Heart right ventricle (tissue), 16 donors: Measurements from ENCODE around the gene ZNF786. TPM values are rescaled to one million over a fixed set of nuclear protein-coding genes. Genes with fewer than 3 reads are reported as not detected.

Source experiments
- ATAC-seq, 8 donors: fragments of 200-7000 bp; cut with Tn5 transposase; one replicate each; pipeline ENCODE4 v1.9.1; 2020; ENCODE audit warnings: mild to moderate bottlenecking in 8 of 8, moderate library complexity in 8 of 8, moderate number of reproducible peaks in 1 of 8
- DNase-seq, 2 donors: peaks; one replicate each; pipeline ENCODE4 v3.0.0-alpha.2; 2020
- H3K27ac ChIP-seq, 10 donors: fragments of 200-600 bp; sonication (generic) in 2 of 10; one replicate each; pipeline versions ENCODE4 v1.5.0 to v1.8.0; 2020 to 2022; ENCODE audit warnings: mild to moderate bottlenecking in 3 of 10
- H3K27me3 ChIP-seq, 7 donors: fragments of 200-600 bp; one replicate each; pipeline ENCODE4 v1.8.0; 2021 to 2022; ENCODE audit warnings: mild to moderate bottlenecking in 2 of 7
- H3K36me3 ChIP-seq, 9 donors: fragments of 200-600 bp; sonication (generic) in 1 of 9; one replicate each; pipeline versions ENCODE4 v1.5.0 to v1.8.0; 2020 to 2022; ENCODE audit warnings: mild to moderate bottlenecking in 2 of 9
- H3K4me1 ChIP-seq, 9 donors: fragments of 200-600 bp; sonication (generic) in 1 of 9; one replicate each; pipeline versions ENCODE4 v1.5.0 to v1.8.0; 2020 to 2022; ENCODE audit warnings: mild to moderate bottlenecking in 4 of 9
- H3K4me3 ChIP-seq, 10 donors: fragments of 200-600 bp; sonication (generic) in 2 of 10; one replicate each; pipeline versions ENCODE4 v1.5.0 to v1.8.0; 2020 to 2022; ENCODE audit warnings: mild to moderate bottlenecking in 7 of 10, moderate library complexity in 2 of 10
- H3K9me3 ChIP-seq, 11 donors: fragments of 200-600 bp in 10 of 11; sonication (generic) in 2 of 11; one replicate each; pipeline versions ENCODE4 v1.5.0 to v1.8.0; 2013 to 2022; ENCODE audit warnings: mild to moderate bottlenecking in 2 of 11, control low read depth in 1 of 11, moderate library complexity in 1 of 11
- CTCF ChIP-seq, 9 donors: fragments of 200-600 bp; sonication (generic) in 2 of 9; IDR thresholded peaks; one replicate each; pipeline versions ENCODE4 v1.5.0 to v1.8.0; 2021 to 2022; ENCODE audit warnings: antibody characterized with exemption in 9 of 9, mild to moderate bottlenecking in 5 of 9, moderate library complexity in 1 of 9
- WGBS, 2 donors: extraction: QIAGEN DNeasy Blood & Tissue Kit; methylation state at CpG; one replicate each; pipeline ENCODE4 v1.1.7; 2013; ENCODE audit warnings: inconsistent platforms in 1 of 2; 5-methylcytosine and 5-hydroxymethylcytosine counted together
- intact Hi-C, 10 donors: fragments of 100-400 bp; cut with DNase I; formaldehyde crosslinking; loops; one replicate each; pipeline versions ENCODE4 v1.11.1 to v1.14.2; 2022
- long read RNA-seq, 3 donors: library from polyadenylated mRNA; unstranded; transcript quantifications; one replicate each; pipeline ENCODE4 v2.0.0, GENCODE V29; 2020 to 2021
- polyA plus RNA-seq, 2 donors: library from polyadenylated mRNA; stranded (reverse); fragments of 200-250 nt; gene quantifications; one replicate each; pipeline ENCODE4 v1.2.3, GENCODE V29; 2013
- total RNA-seq, 10 donors: library from RNA; stranded (reverse); fragmentation: NEBNext Ultra II Directional in 3 of 10; extraction: Animal tissue kit (Norgen Biotek cat#: 25700) in 3 of 10; gene quantifications; one replicate each; pipeline versions ENCODE4 v1.2.1 to v1.2.4, GENCODE V29; 2021 to 2023
- donor health status: Arrhythmogenic right ventricular cardiomyopathy.
- donor health status: ischemic (EF 13 %, LVEDD 7.1; RV severe dilation, severe dysfunction).
- donor health status: healthy with polysubstance abuse.
- donor health status: DM: no; HTN: yes; CAD: no.
- donor health status: DM: no; HTN: no; CAD: no.
- donor health status: ischemic (EF 25% LVEDD 6.9; RV normal size, moderate dysfunction).
- donor health status: ischemic (EF 25% LVEDD 5.7; RV mildly dilated, moderate dysfunction).
- donor health status: healthy.
- donor health status: DM: yes; HTN: yes; CAD: no.
- donor health status: Ischemic cardiomyopathy.
- donor health status: ischemic (EF 35%, LVEDD 5.7; RV mildly dilated, moderate dysfunction).
- donor health status: nonischemic (EF 11% LVEDD 7.7; RV severe dilation, severe dysfunction).
- donor health status: DM: yes; HTN: yes; CAD: no.
- donor health status: PGD.
- donor health status: ischemic (EF 29% LVEDD 5.4; RV normal size, mild dysfunction).
- donor health status: nonischemic (EF 23%, LVEDD 6.1; RV moderate dilation, normal function).

ZNF786 gene
- total RNA-seq (1 to 10 TPM; 2.0 to 3.4 (median 2.6) TPM), polyA plus RNA-seq (1 to 10 TPM; 2.0 TPM)
- long read RNA-seq, donor 1, transcript ZNF786-201 (3 exons, 3,144 nt): major isoform, 7 of 13 reads
- long read RNA-seq, donor 1, partial matches to known transcripts: 0 of 13 reads
- long read RNA-seq, donor 1, other reads (novel, unspliced or antisense): 3 of 13 reads
- long read RNA-seq, donor 2, transcript ZNF786-202 (4 exons, 2,874 nt): minor isoform, 6 of 13 reads
- long read RNA-seq, donor 2, transcript ZNF786-201 (3 exons, 3,144 nt): major isoform, 7 of 13 reads
- long read RNA-seq, donor 2, partial matches to known transcripts: 0 of 13 reads
- long read RNA-seq, donor 2, other reads (novel, unspliced or antisense): 0 of 13 reads
- long read RNA-seq, donor 3, transcript ZNF786-202 (4 exons, 2,874 nt): major isoform, 5 of 12 reads
- long read RNA-seq, donor 3, partial matches to known transcripts: 0 of 12 reads
- long read RNA-seq, donor 3, other reads (novel, unspliced or antisense): 3 of 12 reads

- peak within 1 kb of the TSS; percentile 57 to 99 (median 85) for H3K4me3 ChIP-seq
- H3K36me3 ChIP-seq: no peaks in the 10 kb centered on the region
- peak within 1 kb of the TSS; percentile 96 to 100 (median 98) for H3K27ac ChIP-seq
- H3K27me3 ChIP-seq: no peaks in the 10 kb centered on the region
- 0 to 1% methylated on average over 71 to 77 of the region's 77 CpGs for WGBS, 2 donors
- ATAC-seq: peak; percentile 96 to 99 (median 98)
- intact Hi-C loops: loop anchor here in 8 of 10 donors (1.0 to 5.0 kb wide), 9 partner anchors 26 to 393 kb away; partner anchors contain the start of genes PDIA4 (in 3 of the 8), ZNF425 (in 3 of the 8), CUL1 (in 1 of the 8) and EZH2 (in 1 of the 8)
- H3K9me3 ChIP-seq: no peaks in the 10 kb centered on the region
- H3K4me1 ChIP-seq: peaks cover 0 to 39% (median 14%) of the 10 kb centered on the region in 9 donors
- peak; percentile 90 to 92 for DNase-seq
- TF ChIP-seq CTCF (IDR thresholded peaks at IDR 0.05): peak; percentile 88 to 98 (median 96)
These were observed at the start of gene ZNF786 for GRCh38 chr7:149090397-149091195. Gene ZNF786 (minus strand): TSS chr7:149090718. CDS start chr7:149090640, 78 bp downstream.

GRCh38 chr7:149136118-149136517, 45.6 kb upstream of the ZNF786 start:
- WGBS, 2 donors: 96 to 97% methylated on average over 9 of the region's 9 CpGs
- no peak for TF ChIP-seq CTCF (IDR thresholded peaks at IDR 0.05)

GRCh38 chr7:149133028-149133710, 42.7 kb upstream of the ZNF786 start:
- Histone ChIP-seq H3K36me3 (peaks cover 0 to 49% (median 8%) of the 10 kb centered on the region in 9 donors), H3K4me1 (peaks cover 0 to 3% (median 0%) of the 10 kb centered on the region in 9 donors), H3K27me3 (no peaks in the 10 kb centered on the region), H3K4me3 (no peak overlapping the region), H3K27ac (no peak overlapping the region), H3K9me3 (peaks cover 0 to 18% (median 12%) of the 10 kb centered on the region in 11 donors)
- WGBS, 2 donors: 94 to 98% methylated on average over 2 of the region's 2 CpGs
- no peak for TF ChIP-seq CTCF (IDR thresholded peaks at IDR 0.05)
- DNase-seq (no peak), ATAC-seq (no peak)
- intact Hi-C loops: no loop called here

More at GRCh38 chr7:149136118-149136517, 45.6 kb upstream of the ZNF786 start:
- H3K27ac ChIP-seq: no peak overlapping the region
- H3K4me3 ChIP-seq: no peak overlapping the region
- H3K27me3 ChIP-seq: no peaks in the 10 kb centered on the region
- DNase-seq (no peak), ATAC-seq (no peak)
- H3K36me3 ChIP-seq: peaks cover 0 to 25% (median 5%) of the 10 kb centered on the region in 9 donors
- H3K9me3 ChIP-seq: peaks cover 0 to 7% (median 5%) of the 10 kb centered on the region in 11 donors
- H3K4me1 ChIP-seq: no peaks in the 10 kb centered on the region
- intact Hi-C loops: no loop called here
